ENCODE results near the gene MAPKAPK3.

MAPKAPK3 gene

DNA sequence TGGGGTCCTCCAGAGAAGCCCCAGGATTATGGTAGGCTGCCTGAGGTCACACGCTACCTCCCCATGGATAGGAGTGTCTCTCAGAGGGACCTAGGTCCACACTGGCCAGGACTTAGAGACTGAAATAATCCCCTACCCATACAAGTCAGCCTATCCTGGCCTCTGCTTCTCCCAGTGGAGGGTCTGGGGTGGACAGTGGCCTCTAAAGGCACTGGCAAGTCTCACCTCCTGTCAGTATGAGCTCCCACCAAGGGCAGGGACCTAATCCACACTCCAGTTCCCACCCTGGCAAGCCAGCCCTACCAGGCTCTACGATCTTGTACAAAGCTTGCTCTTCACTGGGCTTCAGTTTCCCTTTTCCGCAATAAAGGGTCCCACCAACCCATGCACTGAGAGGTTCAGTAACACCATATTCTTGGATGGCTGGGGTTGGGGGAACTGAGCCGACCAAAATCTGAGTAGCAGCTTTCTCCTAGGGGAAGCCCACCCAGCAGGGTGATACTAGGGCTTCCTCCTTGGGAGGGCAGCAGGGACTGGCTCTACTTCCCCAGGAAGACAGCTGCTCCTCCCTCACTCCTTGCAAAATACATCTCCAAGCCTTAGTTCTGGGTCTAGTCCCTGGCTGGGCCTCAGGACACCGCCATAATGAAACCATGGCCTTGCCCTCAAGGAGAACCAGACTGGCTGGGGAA is 7.7 kb upstream of the MAPKAPK3 start:
- DNase-seq (ENCODE audit: low read depth): no peak
- H3K4me3 ChIP-seq (ENCODE audit: control insufficient read depth, low read depth, low read length): no peak overlapping the region
- TF ChIP-seq, protein P1, sequence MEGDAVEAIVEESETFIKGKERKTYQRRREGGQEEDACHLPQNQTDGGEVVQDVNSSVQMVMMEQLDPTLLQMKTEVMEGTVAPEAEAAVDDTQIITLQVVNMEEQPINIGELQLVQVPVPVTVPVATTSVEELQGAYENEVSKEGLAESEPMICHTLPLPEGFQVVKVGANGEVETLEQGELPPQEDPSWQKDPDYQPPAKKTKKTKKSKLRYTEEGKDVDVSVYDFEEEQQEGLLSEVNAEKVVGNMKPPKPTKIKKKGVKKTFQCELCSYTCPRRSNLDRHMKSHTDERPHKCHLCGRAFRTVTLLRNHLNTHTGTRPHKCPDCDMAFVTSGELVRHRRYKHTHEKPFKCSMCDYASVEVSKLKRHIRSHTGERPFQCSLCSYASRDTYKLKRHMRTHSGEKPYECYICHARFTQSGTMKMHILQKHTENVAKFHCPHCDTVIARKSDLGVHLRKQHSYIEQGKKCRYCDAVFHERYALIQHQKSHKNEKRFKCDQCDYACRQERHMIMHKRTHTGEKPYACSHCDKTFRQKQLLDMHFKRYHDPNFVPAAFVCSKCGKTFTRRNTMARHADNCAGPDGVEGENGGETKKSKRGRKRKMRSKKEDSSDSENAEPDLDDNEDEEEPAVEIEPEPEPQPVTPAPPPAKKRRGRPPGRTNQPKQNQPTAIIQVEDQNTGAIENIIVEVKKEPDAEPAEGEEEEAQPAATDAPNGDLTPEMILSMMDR (conservative IDR thresholded peaks at IDR 0.05; ENCODE audit: control insufficient read depth, insufficient read depth, low read depth, low read length): no peak

DNA sequence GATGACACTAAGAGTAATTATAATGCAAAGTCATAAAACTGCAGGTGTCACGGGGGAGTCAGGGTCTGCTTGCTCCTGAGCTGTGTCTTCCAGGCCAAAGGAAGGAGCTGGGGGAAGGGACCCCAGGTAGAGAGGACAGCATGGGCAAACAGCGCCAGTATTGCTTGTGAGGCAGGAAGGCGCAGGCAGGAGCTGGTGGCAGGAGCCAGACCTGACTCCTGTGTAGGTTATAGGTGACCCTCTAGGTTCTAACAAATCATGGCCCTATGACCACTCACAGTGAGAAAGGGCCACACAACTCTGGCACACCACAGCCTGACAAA is 7.2 kb upstream of the MAPKAPK3 start:
- DNase-seq (ENCODE audit: low read depth): no peak
- TF ChIP-seq, protein P1 (conservative IDR thresholded peaks at IDR 0.05; ENCODE audit: control insufficient read depth, insufficient read depth, low read depth, low read length): no peak
- H3K4me3 ChIP-seq (ENCODE audit: control insufficient read depth, low read depth, low read length): no peak overlapping the region

DNA sequence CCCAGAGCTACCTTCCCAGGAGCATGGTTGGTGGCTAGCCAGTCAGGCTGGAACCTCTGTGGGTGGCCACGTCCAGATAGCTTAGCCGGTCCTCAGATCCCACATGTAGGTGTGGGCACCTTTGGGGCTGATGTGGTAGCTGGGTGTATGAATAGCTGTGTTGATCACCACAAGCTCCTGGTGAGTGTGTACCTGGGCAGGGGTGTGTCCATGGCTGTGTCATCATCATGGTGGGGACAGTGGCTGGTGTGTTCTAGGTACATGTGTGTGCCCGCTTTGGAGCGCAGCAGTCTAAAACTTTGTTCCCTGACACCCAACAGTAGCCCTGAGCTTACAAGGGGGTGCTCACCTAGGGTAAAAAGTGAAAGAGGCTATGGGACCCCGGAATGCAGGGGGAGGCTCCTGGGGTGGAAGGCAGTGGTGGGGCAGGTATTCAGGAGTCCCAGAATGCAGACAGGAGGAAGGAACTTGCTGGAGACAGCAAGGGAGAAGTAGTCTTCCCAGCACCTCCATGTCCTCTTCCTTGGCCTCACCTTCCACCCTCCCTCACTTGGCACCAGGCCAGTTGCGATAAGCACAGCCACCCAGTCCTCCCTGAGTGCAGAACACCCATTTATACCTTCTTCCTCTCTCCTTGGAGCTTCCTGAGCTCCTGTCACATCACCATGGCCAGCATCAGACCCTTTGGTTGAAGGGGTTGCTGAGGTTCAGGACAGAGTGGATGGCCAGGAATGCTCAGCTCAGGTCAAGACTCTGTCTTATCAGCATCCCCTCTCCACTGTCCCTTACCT is 6.6 kb upstream of the MAPKAPK3 start:
- peak overlapping the region; percentile 50 for H3K4me3 ChIP-seq (ENCODE audit: control insufficient read depth, low read depth, low read length)
- DNase-seq (ENCODE audit: low read depth): no peak
- TF ChIP-seq, protein P1 (conservative IDR thresholded peaks at IDR 0.05; ENCODE audit: control insufficient read depth, insufficient read depth, low read depth, low read length): no peak

DNA sequence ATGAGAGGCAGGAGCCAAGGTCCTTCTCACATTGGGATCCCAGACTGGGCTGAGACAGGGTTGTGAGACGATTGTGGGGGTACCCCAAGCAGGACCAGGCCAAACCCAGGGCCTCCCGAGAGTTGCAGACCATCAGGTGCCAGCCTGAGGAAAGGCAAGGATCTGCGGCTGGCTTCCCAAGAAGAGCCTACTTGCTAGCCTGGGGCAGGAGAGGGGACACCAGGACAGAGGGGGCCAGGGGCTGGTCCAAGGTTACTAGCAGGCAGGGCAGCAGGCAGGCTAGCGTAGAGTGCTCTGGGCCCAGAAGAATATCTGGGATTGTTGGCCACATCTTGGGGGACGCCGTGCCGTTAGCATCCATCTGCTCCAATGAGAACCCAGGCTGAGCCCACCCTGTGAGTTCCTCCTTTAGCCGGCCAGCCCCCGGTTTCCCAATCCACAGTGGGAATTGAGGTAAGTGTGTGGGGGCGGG is 5.9 kb upstream of the MAPKAPK3 start:
- DNase-seq (ENCODE audit: low read depth): no peak
- peak overlapping the region; percentile 50 for H3K4me3 ChIP-seq (ENCODE audit: control insufficient read depth, low read depth, low read length)
- TF ChIP-seq, protein P1 (conservative IDR thresholded peaks at IDR 0.05; ENCODE audit: control insufficient read depth, insufficient read depth, low read depth, low read length): no peak

DNA sequence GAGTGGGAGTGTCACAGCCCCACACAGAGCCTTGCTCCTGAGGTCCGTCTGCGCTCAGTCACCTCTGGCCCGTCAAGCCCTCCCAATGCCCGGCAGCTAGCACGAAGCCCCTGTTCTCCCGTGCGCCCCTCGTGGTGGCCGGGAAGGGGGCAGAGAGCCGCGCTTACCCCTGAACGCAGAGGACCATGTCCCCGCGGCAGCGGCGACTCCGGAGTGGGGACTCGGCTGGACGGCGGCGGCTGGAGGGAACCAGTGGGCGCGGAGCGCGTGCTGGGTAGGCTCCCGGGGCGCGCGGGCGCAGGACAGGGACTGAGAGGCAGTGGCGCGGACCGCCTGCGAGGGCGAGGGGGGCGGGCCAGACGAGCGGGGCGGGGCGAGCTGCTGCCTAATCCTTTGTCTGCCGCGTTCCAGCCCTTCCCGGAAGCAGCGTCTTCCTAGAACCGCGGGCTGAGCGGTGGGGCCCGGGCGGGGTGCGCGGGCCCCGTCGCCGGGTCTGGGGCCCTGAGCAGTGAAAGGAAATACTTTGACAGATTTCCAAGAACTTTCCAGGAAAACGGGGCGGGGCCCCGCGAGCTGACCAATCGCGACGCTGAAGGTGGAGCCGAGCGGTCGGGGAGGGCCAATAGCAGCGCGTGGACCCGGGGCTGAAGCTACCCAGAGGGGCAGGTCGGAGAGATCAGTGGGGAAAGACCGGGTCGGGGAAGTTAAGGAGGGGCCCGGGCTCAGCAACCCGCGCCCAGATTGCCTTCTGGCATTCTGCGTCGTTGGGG is 5.3 kb upstream of the MAPKAPK3 start, which contains the start of gene CISH:
CISH (minus strand) TSS at position 311 of the 770 bp plus-strand sequence; CDS start at position 187, 124 bp downstream.
- TF ChIP-seq, protein P1 (conservative IDR thresholded peaks at IDR 0.05; ENCODE audit: control insufficient read depth, insufficient read depth, low read depth, low read length): peak; percentile 29
- DNase-seq (ENCODE audit: low read depth): peak; percentile 90
- peak within 1 kb of the TSS; percentile 50 for H3K4me3 ChIP-seq (ENCODE audit: control insufficient read depth, low read depth, low read length)

DNA sequence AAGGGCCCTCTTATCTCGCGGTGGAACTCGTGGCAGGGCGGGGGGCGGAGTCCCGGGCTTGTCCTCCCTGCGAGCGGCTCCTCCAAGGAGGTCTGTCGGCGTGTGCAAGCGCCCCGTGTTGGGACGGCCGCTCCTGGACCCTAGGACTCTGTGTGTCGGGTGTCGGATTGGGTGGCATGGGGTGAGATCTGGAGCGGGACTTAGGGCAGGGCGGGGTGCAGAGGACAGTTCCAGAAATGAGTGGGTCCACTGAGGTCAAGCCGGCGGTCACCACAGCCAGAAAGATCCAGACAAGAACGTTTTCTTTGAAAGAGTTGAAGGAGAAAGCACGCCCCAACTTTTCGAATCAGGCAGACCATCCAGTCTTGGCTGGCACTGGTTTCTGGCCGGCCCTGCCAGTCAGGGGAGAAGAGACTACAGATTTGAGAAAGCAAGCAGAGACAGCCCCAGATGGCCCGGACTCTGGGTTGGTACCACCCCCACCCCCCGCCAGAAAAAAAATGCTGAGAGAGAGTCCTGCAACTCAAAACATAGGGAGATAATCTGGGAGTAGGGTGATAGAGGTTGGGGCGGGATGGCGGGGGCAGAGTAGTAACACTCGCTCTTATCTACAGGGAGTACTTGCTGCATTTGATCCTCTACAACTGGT is 4.6 kb upstream of the MAPKAPK3 start:
- peak overlapping the region; percentile 50 for H3K4me3 ChIP-seq (ENCODE audit: control insufficient read depth, low read depth, low read length)
- TF ChIP-seq, protein P1 (conservative IDR thresholded peaks at IDR 0.05; ENCODE audit: control insufficient read depth, insufficient read depth, low read depth, low read length): no peak
- no peak for DNase-seq (ENCODE audit: low read depth)
